Lower lobe of right lung (tissue), 2 donors: ENCODE results near the gene LRRC4C. TPM values are rescaled to one million over a fixed set of nuclear protein-coding genes. Genes with fewer than 3 reads are reported as not detected.

Experiments
- ATAC-seq, 2 donors: fragments of 200-7000 bp; cut with Tn5 transposase; one replicate each; pipeline ENCODE4 v1.9.1; 2020 to 2022; ENCODE audit warnings: mild to moderate bottlenecking in 2 of 2, moderate library complexity in 2 of 2
- DNase-seq: peaks from one replicate; pipeline ENCODE4 v3.0.0-alpha.2; 2020
- H3K27ac ChIP-seq: fragments of 200-600 bp; one replicate; pipeline ENCODE4 v1.8.0; 2022
- H3K27me3 ChIP-seq: fragments of 200-600 bp; one replicate; pipeline ENCODE4 v1.8.0; 2022; ENCODE audit warnings: low read depth
- H3K36me3 ChIP-seq: fragments of 200-600 bp; one replicate; pipeline ENCODE4 v1.8.0; 2022; ENCODE audit warnings: mild to moderate bottlenecking
- H3K4me1 ChIP-seq: fragments of 200-600 bp; one replicate; pipeline ENCODE4 v1.8.0; 2022
- H3K4me3 ChIP-seq: fragments of 200-600 bp; one replicate; pipeline ENCODE4 v1.8.0; 2022; ENCODE audit warnings: mild to moderate bottlenecking
- H3K9me3 ChIP-seq: fragments of 200-600 bp; one replicate; pipeline ENCODE4 v1.8.0; 2022
- CTCF ChIP-seq: fragments of 200-600 bp; IDR thresholded peaks from one replicate; pipeline ENCODE4 v1.8.0; 2022; ENCODE audit warnings: antibody characterized with exemption, mild to moderate bottlenecking
- intact Hi-C: fragments of 100-400 bp; cut with DNase I; formaldehyde crosslinking; loops from one replicate; pipeline ENCODE4 v1.11.0; 2022
- total RNA-seq: library from RNA; stranded (reverse); fragmentation: NEBNext Ultra II Directional; extraction: Animal tissue kit (Norgen Biotek cat#: 25700); gene quantifications from one replicate; pipeline ENCODE4 v1.2.1, GENCODE V29; 2021
- donor health status: DM: no; HTN: yes; CAD: no; lungs with severe emphysema.

LRRC4C gene
- total RNA-seq, 1 donor from 2014 or later = 0.86 TPM

- no peaks in the 10 kb centered on the region for H3K9me3 ChIP-seq
Observed at GRCh38 chr11:41377709-41378394, 81.6 kb downstream of the LRRC4C start.

GRCh38 chr11:41351825-41352224, 107.6 kb downstream of the LRRC4C start:
- no peak for TF ChIP-seq CTCF
- no peak overlapping the region for H3K27ac ChIP-seq
- intact Hi-C loops = no loop called here
- no peak for ATAC-seq
- no peak overlapping the region for H3K4me3 ChIP-seq
- no peaks in the 10 kb centered on the region for H3K4me1 ChIP-seq
- no peaks in the 10 kb centered on the region for H3K9me3 ChIP-seq
- no peak for DNase-seq
- H3K36me3 ChIP-seq = no peaks in the 10 kb centered on the region
- no peaks in the 10 kb centered on the region for H3K27me3 ChIP-seq

More at GRCh38 chr11:41377709-41378394, 81.6 kb downstream of the LRRC4C start:
- Histone ChIP-seq H3K36me3 (no peaks in the 10 kb centered on the region), H3K27me3 (no peaks in the 10 kb centered on the region), H3K27ac (no peak overlapping the region), H3K4me3 (no peak overlapping the region), H3K4me1 (no peaks in the 10 kb centered on the region)
- ATAC-seq (no peak), DNase-seq (no peak)
- intact Hi-C loops = no loop called here
- no peak for TF ChIP-seq CTCF

GRCh38 chr11:41346042-41346441, 113.4 kb downstream of the LRRC4C start:
- H3K4me3 ChIP-seq = no peak overlapping the region
- H3K4me1 ChIP-seq = no peaks in the 10 kb centered on the region
- TF ChIP-seq CTCF = no peak
- H3K27ac ChIP-seq = no peak overlapping the region
- H3K9me3 ChIP-seq = no peaks in the 10 kb centered on the region
- H3K27me3 ChIP-seq = no peaks in the 10 kb centered on the region
- intact Hi-C loops = no loop called here
- no peaks in the 10 kb centered on the region for H3K36me3 ChIP-seq
- DNase-seq = no peak
- ATAC-seq = no peak

- ATAC-seq = peak; percentile 72 to 82
- TF ChIP-seq CTCF = no peak
Observed at GRCh38 chr11:41334007-41334933, 125.2 kb downstream of the LRRC4C start.

GRCh38 chr11:41333357-41333756, 126.1 kb downstream of the LRRC4C start:
- no peaks in the 10 kb centered on the region for H3K4me1 ChIP-seq
- intact Hi-C loops = no loop called here
- H3K36me3 ChIP-seq = no peaks in the 10 kb centered on the region
- no peaks in the 10 kb centered on the region for H3K27me3 ChIP-seq
- H3K4me3 ChIP-seq = no peak overlapping the region
- H3K27ac ChIP-seq = no peak overlapping the region
- H3K9me3 ChIP-seq = no peaks in the 10 kb centered on the region
- ATAC-seq (no peak), DNase-seq (no peak)
- TF ChIP-seq CTCF = no peak

More at GRCh38 chr11:41334007-41334933, 125.2 kb downstream of the LRRC4C start:
- intact Hi-C loops = no loop called here
- H3K4me1 ChIP-seq = no peaks in the 10 kb centered on the region
- H3K27me3 ChIP-seq = no peaks in the 10 kb centered on the region
- H3K36me3 ChIP-seq = no peaks in the 10 kb centered on the region
- no peaks in the 10 kb centered on the region for H3K9me3 ChIP-seq
- DNase-seq = no peak
- no peak overlapping the region for H3K27ac ChIP-seq
- H3K4me3 ChIP-seq = no peak overlapping the region
